H9 (cell line): ENCODE data around the gene ARL13A. TPM values are rescaled to one million over a fixed set of nuclear protein-coding genes. Genes with fewer than 3 reads are reported as not detected.

Experiments used
- DNase-seq: peaks from one replicate; pipeline ENCODE4 v3.0.0-alpha.2; 2017
- H2AFZ ChIP-seq: one replicate; pipeline ENCODE4 v1.6.1; 2013; ENCODE audit warnings: mild to moderate bottlenecking, low read length, control low read depth, moderate library complexity
- H2AK5ac ChIP-seq: 2 replicates; pipeline ENCODE4 v1.6.1; 2013; ENCODE audit warnings: low read length, control low read depth, mixed read lengths; ENCODE audit not compliant: insufficient read length
- H2BK120ac ChIP-seq: one replicate; pipeline ENCODE4 v1.6.1; 2013; ENCODE audit warnings: low read depth, mild to moderate bottlenecking, low read length, control low read depth, inconsistent platforms; ENCODE audit not compliant: poor library complexity, severe bottlenecking
- H2BK12ac ChIP-seq: 2 replicates; pipeline ENCODE4 v1.6.1; 2013; ENCODE audit warnings: low read length, control low read depth, mixed read lengths, low read depth; ENCODE audit not compliant: insufficient read length
- H2BK15ac ChIP-seq: 2 replicates; pipeline ENCODE4 v1.6.1; 2013; ENCODE audit warnings: low read depth, low read length, control low read depth
- H2BK20ac ChIP-seq: one replicate; pipeline ENCODE4 v1.6.1; 2013; ENCODE audit warnings: low read depth, mild to moderate bottlenecking, low read length, control low read depth, inconsistent platforms; ENCODE audit not compliant: poor library complexity, severe bottlenecking
- H2BK5ac ChIP-seq: 2 replicates; pipeline ENCODE4 v1.6.1; 2013; ENCODE audit warnings: low read length, control low read depth, mixed read lengths; ENCODE audit not compliant: insufficient read length
- H3K14ac ChIP-seq: 2 replicates; pipeline ENCODE4 v1.6.1; 2013; ENCODE audit warnings: low read length, control low read depth; ENCODE audit not compliant: insufficient read depth
- H3K18ac ChIP-seq: 2 replicates; pipeline ENCODE4 v1.6.1; 2013; ENCODE audit warnings: low read depth, mild to moderate bottlenecking, mixed read lengths, low read length, control low read depth; ENCODE audit not compliant: insufficient read length
- H3K23ac ChIP-seq: 2 replicates; pipeline ENCODE4 v1.6.1; 2013; ENCODE audit warnings: low read length, control low read depth, mixed read lengths, low read depth; ENCODE audit not compliant: insufficient read length
- H3K23me2 ChIP-seq: 2 replicates; pipeline ENCODE4 v1.6.1; 2013; ENCODE audit warnings: low read depth, mild to moderate bottlenecking, mixed read lengths, low read length, control low read depth; ENCODE audit not compliant: insufficient read length, poor library complexity, severe bottlenecking
- H3K27ac ChIP-seq: 2 replicates; pipeline ENCODE4 v1.5.1; 2013; ENCODE audit warnings: low read length, control low read depth, mixed read lengths, low read depth; ENCODE audit not compliant: insufficient read length
- H3K27me3 ChIP-seq: 2 replicates; pipeline ENCODE4 v1.6.1; 2013; ENCODE audit warnings: low read length, control low read depth, inconsistent platforms; ENCODE audit not compliant: insufficient read depth
- H3K4ac ChIP-seq: 2 replicates; pipeline ENCODE4 v1.6.1; 2013; ENCODE audit warnings: low read depth, mild to moderate bottlenecking, control low read depth, inconsistent platforms, low read length, moderate library complexity
- H3K4me1 ChIP-seq: 2 replicates; pipeline ENCODE4 v1.6.1; 2013; ENCODE audit warnings: low read length, control low read depth, inconsistent platforms; ENCODE audit not compliant: insufficient read depth
- H3K4me2 ChIP-seq: 2 replicates; pipeline ENCODE4 v1.6.1; 2013; ENCODE audit warnings: low read length, control low read depth, mixed read lengths; ENCODE audit not compliant: insufficient read length, insufficient read depth
- H3K56ac ChIP-seq: 2 replicates; pipeline ENCODE4 v1.6.1; 2013; ENCODE audit warnings: low read depth, mild to moderate bottlenecking, mixed read lengths, low read length, control low read depth; ENCODE audit not compliant: insufficient read length
- H3K79me1 ChIP-seq: 2 replicates; pipeline ENCODE4 v1.6.1; 2013; ENCODE audit warnings: low read depth, mild to moderate bottlenecking, moderate library complexity, low read length, control low read depth, inconsistent platforms; ENCODE audit not compliant: insufficient read depth, poor library complexity, severe bottlenecking
- H3K79me2 ChIP-seq: 2 replicates; pipeline ENCODE4 v1.6.1; 2013; ENCODE audit warnings: low read length, control low read depth, inconsistent platforms; ENCODE audit not compliant: insufficient read depth
- H3K9ac ChIP-seq: 2 replicates; pipeline ENCODE4 v1.6.1; 2013; ENCODE audit warnings: low read length, control low read depth, mixed read lengths; ENCODE audit not compliant: insufficient read length; ENCODE audit errors: extremely low read depth
- H3K9me3 ChIP-seq: one replicate; pipeline ENCODE4 v1.6.1; 2013; ENCODE audit warnings: low read depth, low read length, inconsistent platforms; ENCODE audit not compliant: control insufficient read depth
- H3T11ph ChIP-seq: one replicate; pipeline ENCODE4 v1.6.1; 2013; ENCODE audit warnings: mild to moderate bottlenecking, low read length, control low read depth, inconsistent platforms
- H4K20me1 ChIP-seq: one replicate; pipeline ENCODE4 v1.6.1; 2013; ENCODE audit not compliant: control insufficient read depth, insufficient read length, insufficient read depth
- H4K5ac ChIP-seq: 2 replicates; pipeline ENCODE4 v1.6.1; 2013; ENCODE audit warnings: low read depth, mild to moderate bottlenecking, mixed read lengths, low read length, control low read depth; ENCODE audit not compliant: insufficient read length
- H4K8ac ChIP-seq: replicated peaks from 2 replicates; pipeline ENCODE4 v1.6.1; 2013; ENCODE audit warnings: low read length, control low read depth, mixed read lengths, low read depth; ENCODE audit not compliant: insufficient read length
- H4K91ac ChIP-seq: 2 replicates; pipeline ENCODE4 v1.6.1; 2013; ENCODE audit warnings: low read depth, mild to moderate bottlenecking, moderate library complexity, mixed read lengths, low read length, control low read depth; ENCODE audit not compliant: insufficient read length
- H3K27ac Mint-ChIP-seq, 3 experiments: 2 replicates in 2 of 3; 3 replicates in 1 of 3; pipeline ENCODE4 v1.8.0; 2020 to 2021; ENCODE audit warnings: mixed read lengths in 3 of 3, mild to moderate bottlenecking in 1 of 3, moderate library complexity in 1 of 3
- H3K27me3 Mint-ChIP-seq: 2 replicates; pipeline ENCODE4 v1.8.0; 2021; ENCODE audit warnings: low read depth, mild to moderate bottlenecking, moderate library complexity, mixed read lengths
- H3K36me3 Mint-ChIP-seq, 3 experiments: 2 replicates in 2 of 3; 3 replicates in 1 of 3; pipeline ENCODE4 v1.8.0; 2020 to 2021; ENCODE audit warnings: low read depth in 3 of 3, mixed read lengths in 3 of 3; ENCODE audit not compliant: insufficient read depth in 1 of 3
- H3K4me1 Mint-ChIP-seq, 2 experiments: 2 replicates each; pipeline ENCODE4 v1.8.0; 2020; ENCODE audit warnings: mixed read lengths in 2 of 2
- H3K4me3 Mint-ChIP-seq, 2 experiments: 2 replicates in 1 of 2; 3 replicates in 1 of 2; pipeline ENCODE4 v1.8.0; 2020 to 2021; ENCODE audit warnings: mild to moderate bottlenecking in 2 of 2, mixed read lengths in 2 of 2, moderate library complexity in 1 of 2
- H3K9me3 Mint-ChIP-seq, 2 experiments: 2 replicates in 1 of 2; 3 replicates in 1 of 2; pipeline ENCODE4 v1.8.0; 2020; ENCODE audit warnings: mild to moderate bottlenecking in 2 of 2, mixed read lengths in 2 of 2, moderate library complexity in 1 of 2
- WGBS: extraction: QIAGEN DNeasy Blood & Tissue Kit; methylation state at CpG from one replicate; pipeline ENCODE4 v1.1.7; 2013; ENCODE audit warnings: missing lambda C conversion rate, low lambda C conversion rate, mixed read lengths; ENCODE audit not compliant: insufficient read length; ENCODE audit errors: extremely low coverage; 5-methylcytosine and 5-hydroxymethylcytosine counted together
- total RNA-seq: library from RNA; stranded (reverse); gene quantifications from 2 replicates; pipeline ENCODE4 v1.2.1, GENCODE V29; 2021
- TF ChIP-seq, protein P1 (sequence below): fragments of 200-600 bp; sonication (generic); conservative IDR thresholded peaks from 3 replicates; pipeline ENCODE4 v1.8.0; 2021; ENCODE audit warnings: antibody characterized with exemption, mild to moderate bottlenecking

The ARL13A gene
- total RNA-seq, 1 experiment from 2014 or later: not detected

GRCh38 chrX:100944601-100945000 is 24.9 kb upstream of the ARL13A start:
- Histone ChIP-seq H3K14ac (no peak overlapping the region), H2BK15ac (no peak overlapping the region), H3K79me2 (no peaks in the 10 kb centered on the region), H3K79me1 (no peaks in the 10 kb centered on the region), H2BK20ac (no peak overlapping the region), H3K56ac (no peak overlapping the region), H3K23ac (no peak overlapping the region), H2AFZ (no peak overlapping the region), H4K8ac (no peak overlapping the region), H3K9ac (no peak overlapping the region), H3K23me2 (no peaks in the 10 kb centered on the region), H4K91ac (no peak overlapping the region), H3K4me2 (no peak overlapping the region), H2BK12ac (no peak overlapping the region), H2BK120ac (no peak overlapping the region), H4K20me1 (no peaks in the 10 kb centered on the region), H3K4ac (no peak overlapping the region), H3K4me1 (peaks cover 3% of the 10 kb centered on the region; the same call in 1 of the 2 replicates), H3K27ac (no peak overlapping the region), H3K18ac (no peak overlapping the region), H3K27me3 (no peaks in the 10 kb centered on the region), H4K5ac (no peak overlapping the region), H2BK5ac (no peak overlapping the region), H3K9me3 (peaks cover 21% of the 10 kb centered on the region), H2AK5ac (no peak overlapping the region), H3T11ph (no peak overlapping the region)
- Mint-ChIP-seq H3K27me3 (no peaks in the 10 kb centered on the region; the same call in none of the 2 replicates), H3K4me3 (no peak overlapping the region), H3K27ac (no peak overlapping the region), H3K9me3 (peaks cover 49 to 54% of the 10 kb centered on the region in 2 experiments), H3K4me1 (peaks cover 9 to 11% of the 10 kb centered on the region in 2 experiments), H3K36me3 (peaks cover 0 to 2% (median 0%) of the 10 kb centered on the region in 3 experiments; a peak in 3 of 7 replicates)
- TF ChIP-seq, protein P1, sequence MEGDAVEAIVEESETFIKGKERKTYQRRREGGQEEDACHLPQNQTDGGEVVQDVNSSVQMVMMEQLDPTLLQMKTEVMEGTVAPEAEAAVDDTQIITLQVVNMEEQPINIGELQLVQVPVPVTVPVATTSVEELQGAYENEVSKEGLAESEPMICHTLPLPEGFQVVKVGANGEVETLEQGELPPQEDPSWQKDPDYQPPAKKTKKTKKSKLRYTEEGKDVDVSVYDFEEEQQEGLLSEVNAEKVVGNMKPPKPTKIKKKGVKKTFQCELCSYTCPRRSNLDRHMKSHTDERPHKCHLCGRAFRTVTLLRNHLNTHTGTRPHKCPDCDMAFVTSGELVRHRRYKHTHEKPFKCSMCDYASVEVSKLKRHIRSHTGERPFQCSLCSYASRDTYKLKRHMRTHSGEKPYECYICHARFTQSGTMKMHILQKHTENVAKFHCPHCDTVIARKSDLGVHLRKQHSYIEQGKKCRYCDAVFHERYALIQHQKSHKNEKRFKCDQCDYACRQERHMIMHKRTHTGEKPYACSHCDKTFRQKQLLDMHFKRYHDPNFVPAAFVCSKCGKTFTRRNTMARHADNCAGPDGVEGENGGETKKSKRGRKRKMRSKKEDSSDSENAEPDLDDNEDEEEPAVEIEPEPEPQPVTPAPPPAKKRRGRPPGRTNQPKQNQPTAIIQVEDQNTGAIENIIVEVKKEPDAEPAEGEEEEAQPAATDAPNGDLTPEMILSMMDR: no peak
- no CpG with 5 or more reads among the region's 3 CpGs for WGBS
- no peak for DNase-seq
